Muscle of back (tissue), 11 donors: ENCODE data around the gene CRYBG1. TPM values are rescaled to one million over a fixed set of nuclear protein-coding genes. Genes with fewer than 3 reads are reported as not detected.
"Not testable (repeated sequence)": the region's sequence is repeated elsewhere in the genome, so short reads cannot be mapped to it uniquely, and the experiment has no call there.

Experiments
- DNase-seq, 3 donors: peaks; one replicate each; pipeline versions ENCODE4 v3.0.0 to v3.0.0-alpha.2; 2013
- polyA plus RNA-seq, 10 donors: library from polyadenylated mRNA; unstranded; fragments of 120-200 nt; gene quantifications; one replicate each; pipeline ENCODE4 v1.2.1, GENCODE V29; 2013; ENCODE audit not compliant: insufficient read length in 10 of 10

Gene CRYBG1
- polyA plus RNA-seq, 10 donors, result 1.6 to 6.1 (median 3.0) TPM

GRCh38 chr6:106372838-106373501 is 12.5 kb downstream of the CRYBG1 start:
- DNase-seq, result no peak

- DNase-seq, result no peak
Observed at GRCh38 chr6:106373502-106374239, 13.2 kb downstream of the CRYBG1 start.

- DNase-seq, result peak; percentile 11 to 44 (median 12)
Observed at GRCh38 chr6:106377061-106377540, 16.6 kb downstream of the CRYBG1 start.

- no peak for DNase-seq
Observed at GRCh38 chr6:106379951-106380350, 19.4 kb downstream of the CRYBG1 start.

- no peak for DNase-seq
Observed at GRCh38 chr6:106380407-106380806, 19.9 kb downstream of the CRYBG1 start.

GRCh38 chr6:106381223-106381622 is 20.7 kb downstream of the CRYBG1 start:
- DNase-seq, result no peak

GRCh38 chr6:106381881-106382280 is 21.4 kb downstream of the CRYBG1 start:
- DNase-seq, result no peak

- DNase-seq, result no peak
Observed at GRCh38 chr6:106383573-106383972, 23.1 kb downstream of the CRYBG1 start.

GRCh38 chr6:106385530-106385929 is 25.0 kb downstream of the CRYBG1 start:
- no peak for DNase-seq

GRCh38 chr6:106387875-106388274 is 27.4 kb downstream of the CRYBG1 start:
- DNase-seq, result no peak

- DNase-seq, result no peak
Observed at GRCh38 chr6:106390088-106390487, 29.6 kb downstream of the CRYBG1 start.

GRCh38 chr6:106396426-106397220 is 36.1 kb downstream of the CRYBG1 start:
- no peak for DNase-seq

GRCh38 chr6:106397431-106397830 is 36.9 kb downstream of the CRYBG1 start:
- DNase-seq, result no peak

- DNase-seq, result no peak
Observed at GRCh38 chr6:106398621-106399020, 38.1 kb downstream of the CRYBG1 start.

- DNase-seq, result not testable (repeated sequence)
Observed at GRCh38 chr6:106405044-106405443, 44.5 kb downstream of the CRYBG1 start.

GRCh38 chr6:106411056-106411455 is 50.5 kb downstream of the CRYBG1 start:
- no peak for DNase-seq

GRCh38 chr6:106411643-106412200 is 51.2 kb downstream of the CRYBG1 start:
- no peak for DNase-seq

GRCh38 chr6:106413016-106413415 is 52.5 kb downstream of the CRYBG1 start:
- DNase-seq, result no peak

- no peak for DNase-seq
Observed at GRCh38 chr6:106413722-106414121, 53.2 kb downstream of the CRYBG1 start.

- no peak for DNase-seq
Observed at GRCh38 chr6:106415921-106416320, 55.4 kb downstream of the CRYBG1 start.

- no peak for DNase-seq
Observed at GRCh38 chr6:106417572-106418147, 57.1 kb downstream of the CRYBG1 start.
